Measurements from ENCODE around the gene RNASET2.
A peak's percentile ranks its signal among the peaks of the same experiment; 100 is the strongest.
"Not testable (repeated sequence)": the region's sequence is repeated elsewhere in the genome, so short reads cannot be mapped to it uniquely, and the experiment has no call there.

Gene RNASET2

DNA sequence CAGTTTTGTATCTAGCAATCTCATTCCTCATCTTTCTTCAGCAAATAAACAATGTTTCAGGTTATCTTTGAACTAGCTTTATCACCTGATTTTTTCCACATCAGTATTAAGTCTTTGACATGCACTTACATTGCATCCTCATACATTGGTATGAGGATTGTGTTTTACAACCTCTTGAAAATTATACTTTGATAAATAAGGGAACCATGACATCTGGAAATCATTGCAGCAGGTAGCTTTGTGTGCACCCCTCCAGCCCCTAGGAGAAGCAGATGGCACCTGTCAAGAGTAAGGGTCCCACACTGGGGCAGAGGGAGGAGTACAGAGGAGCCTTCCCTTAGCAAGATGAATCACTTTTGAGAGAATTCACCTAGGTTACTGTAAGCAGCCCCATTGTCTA is 13.7 kb upstream of the RNASET2 start:
- no peak for DNase-seq (ENCODE audit: low read depth, low spot score)

DNA sequence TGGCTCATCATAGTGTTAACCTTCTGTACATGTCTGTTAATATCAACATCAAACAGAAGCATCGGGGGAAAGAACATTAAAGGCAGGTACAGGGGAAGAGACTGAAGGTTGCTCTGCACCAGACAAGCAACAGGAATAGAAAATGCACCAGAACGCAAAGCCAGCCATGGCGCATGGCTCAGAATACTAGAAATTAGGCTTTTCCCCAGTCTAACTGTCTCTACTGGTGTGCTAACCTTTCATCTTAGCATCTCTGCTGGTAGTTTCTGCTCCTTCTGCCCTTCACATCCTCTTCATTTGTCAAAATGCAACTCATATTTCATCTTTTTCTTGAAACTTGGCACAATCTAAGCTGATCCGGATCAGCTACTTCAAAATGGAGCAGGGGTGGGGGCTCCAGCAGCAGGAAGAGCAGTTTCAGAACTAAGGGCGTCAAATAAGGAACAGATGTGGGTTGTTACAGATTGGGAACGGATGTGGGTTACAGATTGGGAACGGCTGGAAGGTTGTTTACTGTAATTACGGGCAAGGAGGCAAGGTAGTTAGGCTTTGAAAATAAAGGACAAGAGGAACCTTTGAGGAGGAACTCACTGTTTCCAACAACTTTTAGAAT is 13.1 kb upstream of the RNASET2 start:
- no peak for DNase-seq (ENCODE audit: low read depth, low spot score)

DNA sequence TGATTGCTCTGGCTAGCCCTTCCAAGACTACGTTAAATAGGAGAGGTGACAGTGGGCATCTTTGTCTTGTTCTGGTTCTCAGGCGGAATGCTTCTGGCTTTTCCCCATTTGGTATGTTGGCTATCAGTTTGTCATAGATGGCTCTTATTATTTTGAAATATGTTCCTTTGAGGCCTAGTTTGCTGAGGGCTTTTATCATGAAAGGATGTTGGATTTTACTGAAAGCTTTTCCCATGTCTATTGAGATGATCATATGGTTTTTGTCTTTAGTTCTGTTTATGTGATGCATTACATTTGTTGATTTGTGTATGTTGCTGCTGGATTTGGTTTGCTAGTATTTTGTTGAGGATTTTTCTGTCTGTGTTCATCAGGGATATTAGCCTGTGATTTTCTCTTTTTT is 9.9 kb upstream of the RNASET2 start:
- no peak for DNase-seq (ENCODE audit: low read depth, low spot score)

DNA sequence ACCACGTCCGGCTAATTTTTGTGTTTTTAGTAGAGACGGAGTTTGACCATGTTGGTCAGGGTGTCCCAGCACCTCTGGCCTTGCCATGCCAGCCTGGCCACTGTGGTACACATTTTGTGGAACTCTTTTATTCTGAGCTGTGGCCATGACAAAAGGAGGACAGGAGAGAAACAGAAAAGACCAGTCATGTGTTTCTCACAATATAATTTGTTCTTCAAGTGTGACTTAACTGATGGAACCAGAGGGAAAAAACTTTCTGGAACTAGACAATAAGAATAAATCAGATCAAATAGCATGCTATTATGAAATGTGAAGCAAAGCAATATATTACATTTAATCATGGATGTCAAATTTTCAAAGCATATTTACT is 4.2 kb upstream of the RNASET2 start:
- no peak for DNase-seq (ENCODE audit: low read depth, low spot score)

DNA sequence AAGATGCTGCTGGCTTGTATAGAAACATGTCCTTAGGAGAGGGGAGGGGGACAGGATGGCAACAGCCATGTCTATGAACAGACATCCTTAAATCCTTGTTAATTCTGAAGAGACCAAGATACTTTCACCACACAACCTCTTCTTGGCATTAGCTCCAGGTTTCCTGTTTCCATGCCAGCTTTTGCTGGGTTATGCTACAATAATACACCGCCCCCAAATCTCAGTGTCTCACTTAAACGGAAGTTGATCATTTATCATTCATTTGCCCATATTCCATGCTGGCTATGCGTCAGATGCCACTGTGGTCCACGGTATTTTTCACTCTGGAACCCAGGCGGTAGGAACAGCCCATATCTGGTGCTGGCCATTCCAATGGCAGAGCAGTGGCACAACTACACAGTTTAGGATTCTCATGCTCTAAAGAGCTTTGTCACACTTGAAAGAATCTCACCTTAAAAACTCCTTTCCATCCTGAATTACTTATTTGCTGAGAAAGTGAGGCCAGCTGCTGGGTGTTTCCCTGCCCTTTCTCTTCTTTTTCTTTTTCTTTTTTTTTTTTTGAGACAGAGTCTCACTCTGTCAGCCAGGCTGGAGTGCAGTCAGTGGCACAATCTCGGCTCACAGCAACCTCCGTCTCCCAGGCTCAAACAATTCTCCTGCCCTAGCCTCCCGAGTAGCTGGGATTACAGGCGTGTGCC is 3.7 kb upstream of the RNASET2 start:
- no peak for DNase-seq (ENCODE audit: low read depth, low spot score)

DNA sequence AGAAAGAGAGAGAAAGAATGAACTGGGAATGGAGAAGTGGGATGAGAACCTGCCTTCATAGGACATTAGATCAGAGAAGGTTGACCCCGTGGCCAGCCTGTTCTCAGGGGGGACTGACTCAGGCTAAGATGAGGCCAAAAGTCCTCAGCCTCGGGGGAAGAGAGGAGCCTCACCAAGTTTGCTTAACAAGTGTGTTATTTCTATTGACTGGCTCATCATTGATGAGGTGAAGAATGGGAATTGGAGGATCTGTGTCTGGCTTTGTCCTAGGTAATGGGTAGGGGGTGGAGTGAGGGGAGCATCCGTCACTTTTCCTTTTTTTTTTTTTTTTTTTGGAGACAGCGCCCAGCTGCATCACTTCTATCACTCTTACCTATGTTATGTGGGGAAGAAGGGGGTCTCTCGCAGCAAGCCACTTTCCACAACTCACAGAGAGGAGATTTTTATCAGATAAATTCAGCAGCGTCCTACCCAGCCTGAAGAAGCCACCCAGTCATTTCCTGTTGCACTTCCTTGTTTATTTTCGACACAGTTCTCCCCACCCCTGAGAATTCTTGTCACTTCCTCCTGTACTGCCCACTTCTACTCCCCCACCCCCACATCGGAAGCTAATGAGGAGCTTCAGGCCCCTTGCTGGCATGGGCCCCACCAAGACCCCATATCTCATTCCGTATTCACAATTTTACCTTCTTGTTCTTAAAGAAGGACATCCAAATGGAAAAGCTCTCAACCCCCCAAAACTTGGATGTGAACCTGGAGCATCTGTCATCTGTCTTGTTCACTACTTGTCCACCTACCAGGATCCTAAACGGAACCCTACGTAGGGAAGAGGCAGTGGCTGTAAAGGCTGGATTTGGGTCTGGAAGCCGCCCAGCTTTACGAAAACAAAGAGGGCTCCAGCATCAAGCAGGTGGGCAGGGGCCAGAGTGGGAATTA is 2.8 kb upstream of the RNASET2 start:
- no peak for DNase-seq (ENCODE audit: low read depth, low spot score)

DNA sequence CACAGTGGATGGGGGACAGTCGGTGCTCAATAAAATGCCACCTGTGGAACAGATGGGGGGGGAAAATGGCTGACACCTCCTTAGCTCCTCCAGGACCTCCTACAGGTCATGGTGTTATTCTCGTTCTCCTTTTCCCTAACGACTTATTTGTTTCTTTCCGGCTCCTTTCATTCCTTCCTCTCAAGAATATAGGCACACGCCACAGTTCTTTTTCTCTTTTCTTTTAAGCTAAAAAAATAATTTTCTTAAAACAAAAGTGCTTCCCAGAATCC is 1.4 kb upstream of the RNASET2 start:
- no peak for DNase-seq (ENCODE audit: low read depth, low spot score)

DNA sequence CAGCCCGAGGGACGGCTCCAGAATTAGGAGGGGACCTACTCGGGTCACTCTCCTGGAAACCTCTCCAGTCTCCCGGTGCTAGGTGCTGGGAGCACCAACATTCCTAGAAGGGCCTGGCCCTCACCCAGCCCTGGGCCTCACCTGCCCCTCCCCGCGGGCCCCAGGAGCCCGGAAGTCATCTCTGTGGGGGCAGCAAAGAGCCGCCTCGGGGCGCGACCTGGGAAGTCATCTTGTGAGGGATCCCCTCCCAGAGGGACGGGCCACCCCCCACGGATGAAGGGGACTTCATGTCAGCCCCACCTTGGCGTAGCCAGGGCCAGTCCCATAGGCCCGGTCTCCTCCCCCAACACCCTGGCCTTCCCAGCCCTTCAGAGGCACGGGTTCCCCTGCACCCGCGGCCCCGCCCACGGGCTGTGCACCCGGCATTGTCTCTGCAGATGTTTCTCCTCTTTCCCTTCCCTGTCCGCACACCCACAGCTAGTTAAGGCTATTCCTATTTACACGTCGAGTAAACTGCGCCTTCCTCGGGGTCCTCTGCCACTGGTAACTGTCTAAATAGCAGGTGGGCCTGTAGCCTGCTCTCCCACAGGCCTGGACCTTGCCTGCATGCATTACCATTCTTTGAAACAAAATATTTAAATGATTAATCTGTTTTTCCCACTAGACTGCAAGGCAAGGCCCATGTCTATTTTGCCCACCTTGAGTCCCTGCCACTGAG is 896 bp upstream of the RNASET2 start:
- DNase-seq (ENCODE audit: low read depth, low spot score), result peak; percentile 16

DNA sequence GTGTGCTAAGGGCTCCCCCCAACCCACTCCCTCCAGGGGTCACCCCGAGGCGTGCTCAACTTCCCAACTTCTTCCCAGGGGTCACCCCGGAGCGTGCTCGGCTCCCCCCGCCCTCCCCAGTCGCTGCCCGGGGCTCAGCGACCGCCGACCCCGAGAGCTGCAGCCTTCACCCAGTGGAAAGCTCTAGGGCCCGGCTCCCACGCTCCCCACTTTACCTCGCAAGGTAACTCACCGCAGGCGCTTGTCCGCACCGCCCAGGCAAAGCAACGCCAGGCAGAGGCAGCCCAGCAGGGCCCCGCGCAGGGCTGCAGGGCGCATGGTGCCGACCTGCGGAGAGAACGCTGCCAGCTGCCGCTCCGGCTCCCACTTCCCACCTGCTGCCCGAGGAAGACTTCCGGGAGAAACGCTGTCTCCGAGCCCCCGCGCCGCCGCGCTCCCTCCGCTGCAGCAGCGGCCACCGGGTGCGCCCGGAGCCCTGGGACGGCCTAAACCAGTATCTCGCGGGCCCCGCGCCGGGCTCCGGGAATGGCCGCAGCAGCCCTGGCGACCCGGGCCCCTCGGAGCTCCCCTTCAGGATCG is 396 bp downstream of the RNASET2 start:
- no peak for DNase-seq (ENCODE audit: low read depth, low spot score)

DNA sequence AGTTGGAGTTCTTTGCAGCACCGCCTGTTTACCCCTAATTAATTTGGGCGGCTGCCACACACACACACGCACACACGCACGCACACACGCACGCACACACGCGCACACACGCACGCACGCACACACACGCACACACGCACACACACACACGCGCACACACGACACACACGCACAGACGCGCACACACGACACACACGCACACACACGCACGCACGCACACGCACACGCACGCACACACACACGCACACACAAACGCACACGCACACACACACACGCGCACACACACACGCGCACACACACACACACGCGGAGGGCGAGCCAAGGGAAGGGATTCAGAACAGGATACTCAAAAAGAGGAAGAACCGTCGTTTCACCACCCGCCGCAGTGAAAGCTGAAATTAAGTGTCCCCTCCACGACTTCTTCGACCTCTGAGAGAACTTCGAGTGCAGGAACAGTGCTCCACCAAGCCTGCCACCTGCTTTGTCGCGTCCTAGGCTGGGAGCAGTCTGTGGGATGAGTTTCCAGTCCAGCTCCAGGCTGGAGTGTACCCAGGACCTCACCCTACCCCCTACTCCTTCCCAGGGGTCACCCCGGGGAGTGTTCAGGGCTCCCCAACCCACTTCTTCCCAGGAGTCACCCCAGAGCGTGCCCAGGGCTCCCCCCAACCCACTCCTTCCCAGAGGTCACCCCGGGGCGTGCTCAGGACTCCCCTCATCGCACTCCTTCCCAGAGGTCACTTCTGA is 1.1 kb downstream of the RNASET2 start:
- peak; percentile 13 for DNase-seq (ENCODE audit: low read depth, low spot score)

DNA sequence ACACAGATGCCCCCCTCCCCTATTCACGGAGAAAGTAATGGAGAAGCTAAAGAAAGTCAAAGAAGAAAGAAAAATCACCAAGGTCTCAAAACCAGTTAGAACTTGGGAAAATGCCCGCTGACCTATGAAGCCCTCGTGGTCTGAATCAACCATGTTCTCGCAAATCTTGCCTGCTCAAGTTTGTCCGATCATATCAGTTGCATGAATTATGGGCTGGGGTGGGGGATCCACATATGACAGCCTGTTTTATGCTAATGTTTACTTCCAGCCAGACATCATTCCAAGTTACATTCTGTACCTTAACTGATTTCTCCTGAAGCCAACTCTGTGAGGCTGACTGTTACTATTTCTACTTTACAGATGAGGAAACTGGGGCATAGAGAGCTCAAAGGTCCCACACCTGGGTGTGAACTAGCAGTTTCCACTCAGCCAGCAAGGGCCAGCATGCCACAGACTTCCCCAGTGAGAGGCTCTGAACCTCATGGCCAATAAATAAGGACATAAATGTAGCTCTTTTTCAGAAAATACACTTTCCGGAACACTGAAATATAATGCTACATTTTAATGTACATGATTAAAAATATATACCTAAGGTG is 2.1 kb downstream of the RNASET2 start:
- no peak for DNase-seq (ENCODE audit: low read depth, low spot score)

DNA sequence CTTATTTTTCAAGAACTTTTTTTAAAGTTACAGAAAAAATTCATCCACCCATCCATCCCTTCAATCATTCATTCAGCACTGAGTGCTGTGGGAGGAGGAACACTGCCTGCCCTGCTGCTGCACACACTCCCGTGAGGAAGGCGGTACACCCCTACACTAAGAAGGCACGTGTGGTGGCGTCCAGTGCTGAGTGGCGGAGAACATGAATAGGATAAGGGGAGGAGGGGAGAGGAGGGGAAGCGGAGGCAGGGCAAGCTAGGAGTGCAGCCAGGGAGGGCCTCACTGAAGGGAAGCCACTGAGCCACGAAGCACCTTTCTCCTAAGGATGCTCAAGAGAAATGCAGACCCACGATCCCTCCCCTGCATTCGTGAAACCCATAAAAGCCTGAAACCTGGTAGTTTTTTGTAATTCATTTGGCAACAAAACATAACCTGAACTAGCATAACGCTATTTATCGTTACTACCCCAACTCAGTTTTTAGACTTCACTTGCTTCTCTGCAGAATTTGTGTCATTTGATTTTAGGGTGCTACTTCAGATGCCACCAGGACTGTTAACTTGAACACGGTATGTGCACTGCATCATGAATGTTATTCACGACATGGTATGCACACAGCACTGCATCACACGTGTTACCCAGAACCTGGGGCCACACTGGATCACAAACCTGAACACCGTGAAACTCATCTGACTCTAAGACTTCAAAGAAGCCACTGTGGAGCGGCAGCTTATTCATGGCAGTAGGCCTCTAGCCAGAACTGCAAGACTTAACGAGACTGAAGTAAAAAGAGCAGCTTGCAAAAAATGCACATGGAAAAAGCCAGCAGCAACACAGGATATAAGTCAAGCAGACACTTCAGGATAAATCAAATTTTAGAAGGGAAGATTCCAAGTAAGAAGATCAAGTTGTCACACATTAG is 3.5 kb downstream of the RNASET2 start:
- peak; percentile 24 for DNase-seq (ENCODE audit: low read depth, low spot score)

DNA sequence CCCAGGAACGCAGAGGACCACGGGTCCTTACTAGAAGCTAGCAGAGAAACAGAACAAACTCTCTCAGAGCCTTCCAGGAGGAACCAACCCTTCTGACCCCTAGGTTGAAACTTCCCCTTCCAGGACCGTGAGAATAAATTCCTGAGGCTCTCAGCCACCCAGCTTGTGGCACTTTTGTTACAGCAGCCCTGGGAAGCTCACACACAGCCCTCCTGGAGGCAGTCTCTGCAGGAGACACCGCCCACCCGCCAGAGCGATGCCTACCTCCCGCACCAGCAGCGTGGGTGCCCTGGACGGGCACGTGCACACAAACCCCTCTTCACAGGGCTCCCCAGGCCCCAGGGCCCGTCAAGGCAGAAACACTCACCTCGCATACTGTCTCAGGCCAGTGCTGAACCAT is 4.2 kb downstream of the RNASET2 start:
- no peak for DNase-seq (ENCODE audit: low read depth, low spot score)

DNA sequence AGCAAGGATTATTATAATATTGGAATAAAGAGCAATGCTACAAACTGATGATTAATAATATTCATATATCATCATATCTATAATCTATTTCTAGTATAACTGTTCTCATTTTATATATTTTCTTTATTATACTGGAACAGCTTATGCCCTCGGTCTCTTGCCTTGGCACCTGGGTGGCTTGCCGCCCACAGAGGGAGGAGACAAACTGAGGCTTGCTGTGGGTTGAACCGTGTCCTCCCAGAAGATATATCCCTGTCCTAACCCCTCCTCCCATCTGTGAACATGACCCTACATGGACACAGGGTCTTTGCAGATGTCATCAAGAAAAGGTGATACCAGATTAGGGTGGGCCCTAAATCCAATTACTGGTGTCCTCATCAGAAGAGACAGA is 4.7 kb downstream of the RNASET2 start:
- no peak for DNase-seq (ENCODE audit: low read depth, low spot score)

DNA sequence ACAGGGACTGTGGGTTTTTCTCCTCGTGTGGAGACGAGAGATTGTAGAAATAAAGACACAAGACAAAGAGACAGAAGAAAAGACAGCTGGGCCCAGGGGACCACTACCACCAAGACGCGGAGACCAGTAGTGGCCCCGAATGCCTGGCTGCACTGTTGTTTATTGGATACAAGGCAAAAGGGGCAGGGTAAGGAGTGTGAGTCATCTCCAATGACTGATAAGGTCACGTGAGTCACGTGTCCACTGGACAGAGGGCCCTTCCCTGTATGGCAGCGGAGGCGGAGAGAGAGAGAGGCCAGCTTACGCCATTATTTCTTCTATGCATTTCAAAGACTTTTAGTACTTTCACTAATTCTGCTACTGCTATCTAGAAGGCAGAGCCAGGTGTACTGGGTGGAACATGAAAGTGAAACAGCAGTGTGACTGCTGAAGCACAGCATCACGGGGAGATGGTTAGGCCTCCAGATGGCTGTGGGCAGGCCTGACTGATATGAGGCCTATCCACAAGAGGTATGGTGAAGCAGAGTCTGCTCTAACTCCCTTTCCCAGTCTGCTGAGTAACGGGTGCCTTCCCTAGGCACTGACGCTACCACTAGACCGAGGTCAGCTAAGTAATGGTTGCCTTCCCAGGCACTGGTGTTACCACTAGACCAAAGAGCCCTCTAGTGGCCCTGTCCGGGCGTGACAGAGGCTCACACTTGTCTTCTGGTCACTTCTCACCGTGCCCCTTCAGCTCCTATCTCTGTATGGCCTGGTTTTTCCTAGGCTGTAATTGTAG is 5.3 kb downstream of the RNASET2 start:
- peak; percentile 54 for DNase-seq (ENCODE audit: low read depth, low spot score)

DNA sequence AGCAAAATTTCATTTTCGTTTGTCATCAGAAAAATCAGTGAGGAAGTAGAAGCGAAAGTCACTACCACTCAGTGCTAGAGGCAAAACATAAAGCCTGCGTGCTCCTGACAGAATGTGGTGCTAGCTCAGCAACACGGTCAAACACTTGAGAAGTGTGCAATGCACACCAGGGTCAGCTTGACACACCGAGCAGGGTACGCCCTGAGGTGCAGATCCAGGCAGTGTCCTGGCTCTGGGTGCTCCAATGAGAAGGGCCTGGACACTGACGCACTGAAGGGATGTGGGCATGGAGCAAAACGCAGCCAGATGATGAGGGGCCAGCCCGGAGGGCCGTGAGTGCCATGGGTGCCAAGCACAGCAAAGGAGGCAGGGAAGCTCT is 5.9 kb downstream of the RNASET2 start:
- DNase-seq (ENCODE audit: low read depth, low spot score), result no peak

DNA sequence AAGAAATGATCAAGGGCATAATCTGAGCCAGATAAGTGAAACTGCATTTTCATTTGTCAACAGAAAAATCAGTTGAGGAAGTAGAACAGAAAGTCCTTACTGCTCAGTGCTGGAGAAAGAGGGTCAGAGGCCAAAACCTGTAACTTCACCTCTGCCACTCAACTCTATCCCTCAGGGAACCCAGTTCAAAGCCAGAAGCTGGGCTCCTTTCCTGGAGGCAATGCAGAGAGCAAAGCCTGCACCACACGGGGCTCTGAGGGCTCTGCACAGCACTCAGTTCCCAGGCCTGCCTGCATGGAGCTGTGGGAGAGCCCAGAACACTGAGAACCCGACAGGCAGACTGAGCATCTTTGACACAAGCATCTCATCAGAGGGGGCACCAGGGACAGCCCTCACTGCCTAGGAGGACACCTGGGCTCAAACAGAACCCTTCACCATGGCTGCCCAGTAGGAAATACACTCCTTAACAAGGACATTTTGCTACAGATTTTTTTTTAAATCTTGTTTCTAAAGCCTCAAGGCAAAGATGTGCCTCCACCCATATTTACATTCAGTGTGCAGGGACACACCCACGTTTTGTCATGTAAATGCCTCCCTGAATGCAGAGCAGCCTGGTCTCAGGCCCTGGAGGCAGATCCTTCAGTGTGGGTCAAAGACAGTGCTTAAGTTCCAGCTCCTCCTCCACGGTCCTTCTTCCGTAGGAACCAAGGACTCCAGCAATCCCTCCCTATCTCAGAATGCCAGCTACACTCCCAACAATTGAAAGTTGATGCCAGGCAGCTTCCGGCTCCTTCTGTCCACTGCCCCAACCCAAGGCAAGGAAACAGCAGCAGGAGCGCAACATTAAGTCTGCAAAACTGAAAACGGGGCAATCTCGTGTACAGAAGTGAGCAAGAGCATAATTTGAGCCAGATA is 6.6 kb downstream of the RNASET2 start:
- DNase-seq (ENCODE audit: low read depth, low spot score), result no peak

DNA sequence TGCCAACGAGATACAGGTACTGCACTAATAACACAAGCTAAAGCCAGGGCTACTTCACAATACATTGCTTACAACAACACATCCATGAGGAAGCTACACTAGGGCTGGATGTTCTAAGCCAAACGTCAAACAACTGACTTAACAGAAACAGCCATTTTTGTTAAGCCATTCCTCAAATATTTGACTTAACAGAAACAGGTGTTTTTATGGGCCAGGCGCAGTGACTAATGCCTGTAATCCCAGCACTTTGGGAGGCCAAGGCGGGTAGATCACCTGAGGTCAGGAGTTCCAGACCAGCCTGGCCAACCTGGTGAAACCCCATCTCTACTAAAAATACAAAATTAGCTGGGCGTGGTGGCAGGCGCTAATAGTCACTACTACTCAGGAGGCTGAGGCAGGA is 7.6 kb downstream of the RNASET2 start:
- not testable (repeated sequence) for DNase-seq (ENCODE audit: low read depth, low spot score)
